Peyer's patch (tissue), 4 donors: ENCODE results near the gene POU1F1. TPM values are rescaled to one million over a fixed set of nuclear protein-coding genes. Genes with fewer than 3 reads are reported as not detected.

Experiments
- DNase-seq, 3 donors: peaks; one replicate each; pipeline ENCODE4 v3.0.0-alpha.2; 2017 to 2019
- H3K27ac ChIP-seq, 4 donors: fragments of 200-600 bp; sonication (generic); one replicate each; pipeline ENCODE4 v1.5.1; 2016 to 2019
- H3K27me3 ChIP-seq, 2 donors: fragments of 200-600 bp; sonication (generic); one replicate each; pipeline ENCODE4 v1.5.1; 2019
- H3K36me3 ChIP-seq, 3 donors: fragments of 200-600 bp; sonication (generic); one replicate each; pipeline ENCODE4 v1.5.1; 2016 to 2019
- H3K4me1 ChIP-seq, 4 donors: fragments of 200-600 bp; sonication (generic); one replicate each; pipeline ENCODE4 v1.5.1; 2016 to 2019
- H3K4me3 ChIP-seq, 4 donors: fragments of 200-600 bp; sonication (generic); 1 replicate in 3 of 4; 2 replicates in 1 of 4; pipeline ENCODE4 v1.5.1; 2016 to 2019; ENCODE audit warnings: mild to moderate bottlenecking in 1 of 4
- H3K9me3 ChIP-seq, 4 donors: fragments of 200-600 bp; sonication (generic); one replicate each; pipeline ENCODE4 v1.5.1; 2016 to 2019; ENCODE audit warnings: mild to moderate bottlenecking in 1 of 4
- CTCF ChIP-seq, 6 experiments: fragments of 450-650 bp in 4 of 6; fragments of 200-600 bp in 2 of 6; sonication (generic) in 1 of 6; IDR thresholded peaks; one replicate each; pipeline ENCODE4 v1.5.1; 2017 to 2019; ENCODE audit warnings: antibody characterized with exemption in 6 of 6, mild to moderate bottlenecking in 3 of 6, moderate library complexity in 1 of 6
- POLR2A ChIP-seq, 2 donors: fragments of 450-650 bp; IDR thresholded peaks; one replicate each; pipeline ENCODE4 v1.5.1; 2017; ENCODE audit warnings: antibody characterized with exemption in 2 of 2, mild to moderate bottlenecking in 2 of 2, moderate library complexity in 2 of 2
- total RNA-seq, 4 donors: library from RNA; depleted of rRNA; stranded (reverse); fragments of >200 nt; gene quantifications; one replicate each; pipeline ENCODE4 v1.1.0, GENCODE V29; 2016

The POU1F1 gene
- total RNA-seq, 4 donors from 2014 or later, result not detected

- no peak for DNase-seq
- Histone ChIP-seq H3K27me3 (no peaks in the 10 kb centered on the region), H3K4me3 (peak overlapping the region in 1 of 4 donors; percentile 72), H3K27ac (no peak overlapping the region), H3K4me1 (peaks cover 0 to 17% (median 4%) of the 10 kb centered on the region in 4 donors), H3K9me3 (no peaks in the 10 kb centered on the region), H3K36me3 (no peaks in the 10 kb centered on the region)
- no peak for TF ChIP-seq POLR2A (IDR thresholded peaks at IDR 0.05)
- no peak for TF ChIP-seq CTCF (IDR thresholded peaks at IDR 0.05)
Measured at GRCh38 chr3:87229113-87229512, 47.3 kb downstream of the POU1F1 start.

GRCh38 chr3:87228316-87228715 is 48.1 kb downstream of the POU1F1 start:
- Histone ChIP-seq H3K27me3 (no peaks in the 10 kb centered on the region), H3K4me1 (peaks cover 0 to 17% (median 4%) of the 10 kb centered on the region in 4 donors), H3K36me3 (no peaks in the 10 kb centered on the region), H3K27ac (no peak overlapping the region), H3K9me3 (no peaks in the 10 kb centered on the region), H3K4me3 (peak overlapping the region in 3 of 4 donors; percentile 72 to 97 (median 95))
- DNase-seq, result no peak
- TF ChIP-seq POLR2A (IDR thresholded peaks at IDR 0.05) (no peak), CTCF (IDR thresholded peaks at IDR 0.05) (no peak)

DNA sequence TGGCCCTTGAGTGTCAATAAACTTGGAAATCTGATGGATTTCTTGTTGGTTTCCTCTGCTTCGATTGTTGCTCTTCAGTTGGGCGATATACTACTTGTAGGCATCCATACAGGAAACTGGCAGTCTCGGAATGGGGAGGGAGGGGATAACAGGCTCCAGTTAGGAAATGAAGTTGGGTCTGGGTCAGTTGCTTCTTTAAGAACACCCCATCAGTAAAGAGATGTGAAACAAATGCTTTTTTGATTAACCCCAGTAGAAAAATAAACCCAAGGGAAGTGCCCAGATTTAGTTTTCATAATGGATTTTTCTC is 48.6 kb downstream of the POU1F1 start:
- Histone ChIP-seq H3K4me1 (peaks cover 0 to 17% (median 4%) of the 10 kb centered on the region in 4 donors), H3K27me3 (no peaks in the 10 kb centered on the region), H3K9me3 (no peaks in the 10 kb centered on the region), H3K36me3 (no peaks in the 10 kb centered on the region), H3K27ac (peak overlapping the region; percentile 86 to 93 (median 90)), H3K4me3 (peak overlapping the region; percentile 72 to 97 (median 84))
- TF ChIP-seq CTCF (IDR thresholded peaks at IDR 0.05) (no peak), POLR2A (IDR thresholded peaks at IDR 0.05) (no peak)
- no peak for DNase-seq

DNA sequence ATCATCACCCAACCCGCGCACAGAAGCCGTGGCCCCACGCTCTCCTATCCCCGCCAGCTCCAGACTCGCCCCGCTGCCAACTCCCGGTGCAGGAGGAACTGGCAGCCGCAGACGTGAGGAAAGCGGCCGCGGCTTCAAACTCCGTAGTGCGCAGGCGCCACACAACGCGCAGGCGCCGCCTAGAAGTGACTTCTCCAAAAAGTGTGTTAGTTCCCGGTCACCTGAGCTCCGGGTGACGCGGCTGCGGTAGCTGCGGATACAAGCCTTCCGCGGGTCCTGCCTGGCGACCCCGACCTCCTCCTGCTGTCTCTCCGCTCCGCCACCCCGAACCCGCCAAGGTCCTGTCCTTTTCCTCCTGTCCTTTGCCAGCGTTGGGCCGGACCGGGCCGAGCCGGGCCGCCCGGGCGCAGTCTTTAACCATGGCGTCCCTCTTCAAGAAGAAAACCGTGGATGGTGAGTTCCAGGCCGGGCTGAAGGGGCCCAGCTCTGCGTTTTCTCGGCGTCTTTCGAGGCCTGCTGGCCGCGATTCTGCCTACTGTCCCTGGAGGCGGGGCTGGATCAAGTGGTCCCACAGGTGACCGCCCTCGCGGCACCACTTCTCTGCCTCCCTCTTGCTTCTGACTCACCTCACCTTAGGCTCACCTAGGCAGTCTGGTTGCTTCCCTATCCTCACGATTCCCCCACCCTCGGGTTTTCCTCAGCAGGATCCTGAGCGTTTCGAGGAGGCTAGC is 49.1 kb downstream of the POU1F1 start, which contains the start of gene CHMP2B:
TSS of gene CHMP2B (plus strand) at position 206 of the 731 bp plus-strand sequence. CDS start at position 420, 214 bp downstream.
- TF ChIP-seq CTCF (IDR thresholded peaks at IDR 0.05), result no peak
- peak; percentile 81 to 90 for TF ChIP-seq POLR2A (IDR thresholded peaks at IDR 0.05)
- no peaks in the 10 kb centered on the region for H3K36me3 ChIP-seq
- H3K27ac ChIP-seq, result peak within 1 kb of the TSS; percentile 86 to 93 (median 90)
- peak within 1 kb of the TSS; percentile 72 to 97 (median 84) for H3K4me3 ChIP-seq
- peak; percentile 89 to 98 (median 95) for DNase-seq
- no peaks in the 10 kb centered on the region for H3K9me3 ChIP-seq
- no peaks in the 10 kb centered on the region for H3K27me3 ChIP-seq
- H3K4me1 ChIP-seq, result peaks cover 0 to 17% (median 4%) of the 10 kb centered on the region in 4 donors

- no peaks in the 10 kb centered on the region for H3K36me3 ChIP-seq
- H3K27ac ChIP-seq, result no peak overlapping the region
- no peaks in the 10 kb centered on the region for H3K9me3 ChIP-seq
- no peaks in the 10 kb centered on the region for H3K27me3 ChIP-seq
- no peak for DNase-seq
- H3K4me1 ChIP-seq, result peaks cover 0 to 17% (median 4%) of the 10 kb centered on the region in 4 donors
- TF ChIP-seq POLR2A (IDR thresholded peaks at IDR 0.05) (no peak), CTCF (IDR thresholded peaks at IDR 0.05) (no peak)
- H3K4me3 ChIP-seq, result no peak overlapping the region
Measured at GRCh38 chr3:87225659-87226058, 50.7 kb downstream of the POU1F1 start.
